GM23338 (cell line): Measurements from ENCODE around the gene ATIC. TPM values are rescaled to one million over a fixed set of nuclear protein-coding genes. Genes with fewer than 3 reads are reported as not detected.

Experiments
- ATAC-seq: fragments of 200-7000 bp; cut with Tn5 transposase; 3 replicates; pipeline ENCODE4 v1.9.1; 2020
- DNase-seq: peaks from one replicate; pipeline ENCODE4 v3.0.0-alpha.2; 2015; ENCODE audit warnings: low spot score
- H2AFZ ChIP-seq: fragments of 200-600 bp; sonication (generic); 2 replicates; pipeline ENCODE4 v1.8.0; 2016; ENCODE audit warnings: antibody characterized with exemption, mild to moderate bottlenecking, moderate library complexity
- H3F3A ChIP-seq: fragments of 200-600 bp; sonication (generic); replicated peaks from 2 replicates; pipeline ENCODE4 v1.8.0; 2017; ENCODE audit warnings: antibody characterized with exemption, mixed run types, low read depth
- H3K27ac ChIP-seq: fragments of 200-600 bp; sonication (generic); 2 replicates; pipeline ENCODE4 v1.6.1; 2016; ENCODE audit warnings: low read depth
- H3K27me3 ChIP-seq: fragments of 200-600 bp; sonication (generic); 2 replicates; pipeline ENCODE4 v1.8.0; 2016; ENCODE audit warnings: mild to moderate bottlenecking, mixed run types, moderate library complexity; ENCODE audit not compliant: insufficient read depth
- H3K36me3 ChIP-seq: fragments of 200-600 bp; sonication (generic); 2 replicates; pipeline ENCODE4 v1.8.0; 2016; ENCODE audit warnings: mild to moderate bottlenecking; ENCODE audit not compliant: insufficient read depth
- H3K4me1 ChIP-seq: fragments of 200-600 bp; sonication (generic); 2 replicates; pipeline ENCODE4 v1.8.0; 2016; ENCODE audit warnings: mild to moderate bottlenecking, moderate library complexity; ENCODE audit not compliant: insufficient read depth
- H3K4me2 ChIP-seq: fragments of 200-600 bp; sonication (generic); 2 replicates; pipeline ENCODE4 v1.7.1; 2017; ENCODE audit warnings: mixed run types
- H3K4me3 ChIP-seq: fragments of 200-600 bp; sonication (generic); 2 replicates; pipeline ENCODE4 v1.6.1; 2016; ENCODE audit warnings: mixed run types
- H3K79me2 ChIP-seq: fragments of 200-600 bp; sonication (generic); replicated peaks from 2 replicates; pipeline ENCODE4 v1.8.0; 2017; ENCODE audit warnings: mild to moderate bottlenecking; ENCODE audit not compliant: insufficient read depth
- H3K9me2 ChIP-seq: fragments of 200-600 bp; sonication (generic); 2 replicates; pipeline ENCODE4 v1.8.0; 2017; ENCODE audit not compliant: insufficient read depth
- H4K20me1 ChIP-seq: fragments of 200-600 bp; sonication (generic); replicated peaks from 2 replicates; pipeline ENCODE4 v1.8.0; 2017; ENCODE audit warnings: mild to moderate bottlenecking; ENCODE audit not compliant: insufficient read depth
- H3K27ac Mint-ChIP-seq: 2 replicates; pipeline ENCODE4 v1.8.0; 2020; ENCODE audit warnings: inconsistent platforms, mild to moderate bottlenecking, moderate library complexity, mixed read lengths
- H3K27me3 Mint-ChIP-seq: 3 replicates; pipeline ENCODE4 v1.8.0; 2022; ENCODE audit warnings: low read depth, mild to moderate bottlenecking, moderate library complexity, mixed read lengths, inconsistent platforms; ENCODE audit not compliant: insufficient read depth, poor library complexity
- H3K36me3 Mint-ChIP-seq: 3 replicates; pipeline ENCODE4 v1.8.0; 2021; ENCODE audit warnings: low read depth, mild to moderate bottlenecking, inconsistent platforms, moderate library complexity, mixed read lengths
- H3K4me1 Mint-ChIP-seq: 3 replicates; pipeline ENCODE4 v1.8.0; 2020; ENCODE audit warnings: mild to moderate bottlenecking, inconsistent platforms, mixed read lengths
- H3K4me3 Mint-ChIP-seq: 3 replicates; pipeline ENCODE4 v1.8.0; 2021; ENCODE audit warnings: moderate library complexity, mild to moderate bottlenecking, inconsistent platforms, mixed read lengths
- H3K9me3 Mint-ChIP-seq: 3 replicates; pipeline ENCODE4 v1.8.0; 2020; ENCODE audit warnings: moderate library complexity, mild to moderate bottlenecking, inconsistent platforms, mixed read lengths
- CREB1 ChIP-seq: fragments of 250-450 bp; sonication (Bioruptor Pico); IDR thresholded peaks from 2 replicates; pipeline ENCODE4 v1.5.0; 2020; ENCODE audit warnings: low read depth, mild to moderate bottlenecking, moderate library complexity
- CTCF ChIP-seq, 2 experiments: fragments of 200-600 bp in 1 of 2; sonication (generic) in 1 of 2; conservative IDR thresholded peaks; 2 replicates each; pipeline versions ENCODE4 v1.5.1 to v1.6.1; 2016 to 2017; ENCODE audit warnings: antibody characterized with exemption in 2 of 2, low read depth in 2 of 2, mild to moderate bottlenecking in 2 of 2, moderate library complexity in 1 of 2
- EZH2 ChIP-seq: fragments of 200-600 bp; sonication (generic); IDR thresholded peaks from one replicate; pipeline ENCODE4 v1.8.0; 2017; ENCODE audit warnings: antibody characterized with exemption, mild to moderate bottlenecking, low read depth; ENCODE audit not compliant: unreplicated experiment
- EZH2phosphoT487 ChIP-seq: fragments of 200-600 bp; sonication (generic); IDR thresholded peaks from one replicate; pipeline ENCODE4 v1.8.1; 2018; ENCODE audit warnings: antibody characterized with exemption; ENCODE audit not compliant: unreplicated experiment
- JUNB ChIP-seq: IDR thresholded peaks from one replicate; pipeline ENCODE4 v1.6.1; 2016; ENCODE audit warnings: antibody characterized with exemption; ENCODE audit not compliant: unreplicated experiment
- NANOG ChIP-seq: IDR thresholded peaks from 2 replicates; pipeline ENCODE4 v1.6.1; 2016; ENCODE audit warnings: antibody characterized with exemption, borderline replicate concordance
- POLR2AphosphoS5 ChIP-seq: IDR thresholded peaks from 2 replicates; pipeline ENCODE4 v1.6.1; 2016; ENCODE audit warnings: antibody characterized with exemption, low read depth
- REST ChIP-seq: IDR thresholded peaks from one replicate; pipeline ENCODE4 v1.6.1; 2018; ENCODE audit warnings: antibody characterized with exemption; ENCODE audit not compliant: unreplicated experiment
- STAT1 ChIP-seq: IDR thresholded peaks from one replicate; pipeline ENCODE4 v1.6.1; 2016; ENCODE audit warnings: antibody characterized with exemption; ENCODE audit not compliant: unreplicated experiment
- ZNF114 ChIP-seq: fragments of 250-450 bp; sonication (Bioruptor Pico); IDR thresholded peaks from 2 replicates; pipeline ENCODE4 v1.5.0; 2020; ENCODE audit warnings: mild to moderate bottlenecking, moderate library complexity
- ZNF331 ChIP-seq: fragments of 250-450 bp; sonication (Bioruptor Pico); IDR thresholded peaks from 2 replicates; pipeline ENCODE4 v1.5.0; 2020; ENCODE audit warnings: low read depth, mild to moderate bottlenecking, moderate library complexity
- ZNF462 ChIP-seq: fragments of 250-450 bp; sonication (Bioruptor Pico); IDR thresholded peaks from 2 replicates; pipeline ENCODE4 v1.5.0; 2020; ENCODE audit warnings: mild to moderate bottlenecking, moderate library complexity
- polyA plus RNA-seq: library from polyadenylated mRNA; unstranded; fragments of >200 nt; fragmentation: Nextera tagmentation; extraction: Ambion mirVana; gene quantifications from 2 replicates; pipeline ENCODE4 v1.2.1, GENCODE V29; 2016
- total RNA-seq: library from RNA; depleted of rRNA; stranded (reverse); fragments of >200 nt; shearing (Covaris generic); gene quantifications from 2 replicates; pipeline ENCODE4 v1.2.3, GENCODE V29; 2014

The ATIC gene
- total and polyA plus RNA-seq, 2 experiments from 2014 or later = 118 to 185 TPM

GRCh38 chr2:215384710-215385109 is 72.9 kb downstream of the ATIC start (continued):
- TF ChIP-seq NANOG = no peak
- no peak for TF ChIP-seq ZNF331 (CRISPR knock-in tag)

- no peak for DNase-seq
- Mint-ChIP-seq H3K27ac (no peak overlapping the region), H3K4me3 (no peak overlapping the region), H3K36me3 (peaks cover 60% of the 10 kb centered on the region), H3K4me1 (peaks cover 10% of the 10 kb centered on the region), H3K27me3 (peaks cover 2% of the 10 kb centered on the region), H3K9me3 (peaks cover 2% of the 10 kb centered on the region; the same call in 1 of the 3 replicates)
- Histone ChIP-seq H3K36me3 (peaks cover 40% of the 10 kb centered on the region), H4K20me1 (0 out of 2 replicates have a peak, but pooled peaks cover 8% of the 10 kb centered on the region), H3K9me2 (no peaks in the 10 kb centered on the region), H3K4me1 (peaks cover 6% of the 10 kb centered on the region; the same call in 1 of the 2 replicates), H3K4me3 (no peak overlapping the region), H2AFZ (no peak overlapping the region), H3F3A (no peaks in the 10 kb centered on the region), H3K27me3 (no peaks in the 10 kb centered on the region), H3K79me2 (no peaks in the 10 kb centered on the region), H3K27ac (no peak overlapping the region), H3K4me2 (no peak overlapping the region)
- ATAC-seq = no peak
- TF ChIP-seq CTCF (conservative IDR thresholded peaks at IDR 0.05; ENCODE audit: low read depth in 2 of 2) (no peak), REST (no peak), ZNF462 (no peak), ZNF114 (no peak), ZNF331 (CRISPR knock-in tag) (no peak), CREB1 (no peak), EZH2phosphoT487 (no peak), NANOG (no peak), JUNB (no peak), STAT1 (no peak), POLR2AphosphoS5 (no peak), EZH2 (no peak)
Observed at GRCh38 chr2:215386566-215386965, 74.7 kb downstream of the ATIC start.
